ENCODE data around the gene HEG1. TPM values are rescaled to one million over a fixed set of nuclear protein-coding genes. Genes with fewer than 3 reads are reported as not detected.

The HEG1 gene
- total RNA-seq, 1 donor from 2014 or later, result 95.0 TPM

GRCh38 chr3:125053304-125053699 lies 2.5 kb downstream of the HEG1 start:
- intact Hi-C loops (cut with DNase I), result loop anchor here (5.0 kb wide), 1 partner anchor 36 kb away; no protein-coding TSS in a partner anchor
- no peak for DNase-seq (ENCODE audit: missing footprints)
- no peak for ATAC-seq

GRCh38 chr3:125052624-125053303 lies 3.0 kb downstream of the HEG1 start:
- intact Hi-C loops (cut with DNase I), result loop anchor here (5.0 kb wide), 1 partner anchor 35 kb away; no protein-coding TSS in a partner anchor
- no peak for DNase-seq (ENCODE audit: missing footprints)
- no peak for ATAC-seq

- ATAC-seq (peak; percentile 30), DNase-seq (ENCODE audit: missing footprints) (peak; percentile 74)
- intact Hi-C loops (cut with DNase I), result loop anchor here (5.0 kb wide), 1 partner anchor 35 kb away; no protein-coding TSS in a partner anchor
These were observed 3.8 kb downstream of the HEG1 start for GRCh38 chr3:125051715-125052581.

GRCh38 chr3:125051205-125051604 lies 4.6 kb downstream of the HEG1 start:
- intact Hi-C loops (cut with DNase I), result loop anchor here (5.0 kb wide), 1 partner anchor 34 kb away; no protein-coding TSS in a partner anchor
- no peak for DNase-seq (ENCODE audit: missing footprints)
- no peak for ATAC-seq

GRCh38 chr3:125050488-125051090 lies 5.2 kb downstream of the HEG1 start:
- intact Hi-C loops (cut with DNase I), result loop anchor here (5.0 kb wide), 1 partner anchor 33 kb away; no protein-coding TSS in a partner anchor
- no peak for ATAC-seq

GRCh38 chr3:125048282-125048681 lies 7.5 kb downstream of the HEG1 start:
- no peak for DNase-seq (ENCODE audit: missing footprints)
- intact Hi-C loops (cut with DNase I), result no loop called here
- ATAC-seq, result no peak

More at GRCh38 chr3:125050488-125051090, 5.2 kb downstream of the HEG1 start:
- DNase-seq (ENCODE audit: missing footprints), result no peak

GRCh38 chr3:125045965-125046364 lies 9.8 kb downstream of the HEG1 start:
- ATAC-seq (no peak), DNase-seq (ENCODE audit: missing footprints) (no peak)
- intact Hi-C loops (cut with DNase I), result no loop called here

- DNase-seq (ENCODE audit: missing footprints) (no peak), ATAC-seq (no peak)
- intact Hi-C loops (cut with DNase I), result no loop called here
These were observed 10.6 kb downstream of the HEG1 start for GRCh38 chr3:125045194-125045593.

- DNase-seq (ENCODE audit: missing footprints), result peak; percentile 73
These were observed 12.1 kb downstream of the HEG1 start for GRCh38 chr3:125043599-125044151.

GRCh38 chr3:125042725-125043406 lies 12.9 kb downstream of the HEG1 start:
- DNase-seq (ENCODE audit: missing footprints), result peak; percentile 74
- intact Hi-C loops (cut with DNase I), result loop anchor here (5.0 kb wide), 1 partner anchor 99 kb away; no protein-coding TSS in a partner anchor
- peak; percentile 75 for ATAC-seq

More at GRCh38 chr3:125043599-125044151, 12.1 kb downstream of the HEG1 start:
- intact Hi-C loops (cut with DNase I), result loop anchor here (5.0 kb wide), 1 partner anchor 99 kb away; no protein-coding TSS in a partner anchor
- ATAC-seq, result peak; percentile 62

GRCh38 chr3:125039131-125040100 lies 16.4 kb downstream of the HEG1 start:
- DNase-seq (ENCODE audit: missing footprints) (no peak), ATAC-seq (peak; percentile 15)
- intact Hi-C loops (cut with DNase I), result loop anchor here (5.0 kb wide), 1 partner anchor 103 kb away; no protein-coding TSS in a partner anchor

GRCh38 chr3:125037498-125038150 lies 18.2 kb downstream of the HEG1 start:
- no peak for ATAC-seq
- intact Hi-C loops (cut with DNase I), result loop anchor here (2.0 kb wide), 1 partner anchor 17 kb away; the partner anchor contains the start of gene HEG1
- DNase-seq (ENCODE audit: missing footprints), result no peak

GRCh38 chr3:125035217-125035616 lies 20.6 kb downstream of the HEG1 start:
- intact Hi-C loops (cut with DNase I), result no loop called here
- ATAC-seq (no peak), DNase-seq (ENCODE audit: missing footprints) (no peak)

- DNase-seq (ENCODE audit: missing footprints) (no peak), ATAC-seq (no peak)
- intact Hi-C loops (cut with DNase I), result no loop called here
These were observed 22.2 kb downstream of the HEG1 start for GRCh38 chr3:125033616-125034015.

GRCh38 chr3:125033135-125033534 lies 22.7 kb downstream of the HEG1 start:
- ATAC-seq (no peak), DNase-seq (ENCODE audit: missing footprints) (no peak)
- intact Hi-C loops (cut with DNase I), result no loop called here

- DNase-seq (ENCODE audit: missing footprints) (no peak), ATAC-seq (peak; percentile 21)
- intact Hi-C loops (cut with DNase I), result no loop called here
These were observed 23.1 kb downstream of the HEG1 start for GRCh38 chr3:125032683-125033082.
